ENCODE measurements around the gene TMC8. TPM values are rescaled to one million over a fixed set of nuclear protein-coding genes. Genes with fewer than 3 reads are reported as not detected.

TMC8 gene
- total RNA-seq, 4 donors from 2014 or later = 1.2 to 40.8 (median 9.8) TPM

GRCh38 chr17:78116411-78116810 lies 14.2 kb upstream of the TMC8 start:
- WGBS, 2 donors (ENCODE audit: low coverage in 1 of 2) = 93% methylated on average over 9 of the region's 9 CpGs; no CpG with 5 or more reads in 1 of the 2 donors
- Histone ChIP-seq H3K36me3 (no peaks in the 10 kb centered on the region), H3K4me3 (no peak overlapping the region), H3K27me3 (no peaks in the 10 kb centered on the region), H3K4me1 (peaks cover 0 to 14% (median 11%) of the 10 kb centered on the region in 4 donors), H3K9me3 (no peaks in the 10 kb centered on the region), H3K27ac (no peak overlapping the region)
- intact Hi-C loops (cut with DNase I; ENCODE audit: low total_unique reads) (loop anchor here (10.0 kb wide), 1 partner anchor 138 kb away; no protein-coding TSS in a partner anchor), in situ Hi-C loops (cut with MboI; ENCODE audit: low pct_ligation_motif_present in 1 of 4, low pct_unique_long_range_greater_than_20kb in 1 of 4, low sequenced_read_pairs in 3 of 4) (loop anchor here in 3 of 4 donors (10.0 kb wide), 2 partner anchors 58 to 128 kb away; no protein-coding TSS in a partner anchor)
- TF ChIP-seq POLR2A (IDR thresholded peaks at IDR 0.05) (no peak), POLR2AphosphoS5 (IDR thresholded peaks at IDR 0.05) (no peak), EP300 (IDR thresholded peaks at IDR 0.05; ENCODE audit: low read depth) (no peak), CTCF (IDR thresholded peaks at IDR 0.05) (no peak)
- no peak for DNase-seq

DNA sequence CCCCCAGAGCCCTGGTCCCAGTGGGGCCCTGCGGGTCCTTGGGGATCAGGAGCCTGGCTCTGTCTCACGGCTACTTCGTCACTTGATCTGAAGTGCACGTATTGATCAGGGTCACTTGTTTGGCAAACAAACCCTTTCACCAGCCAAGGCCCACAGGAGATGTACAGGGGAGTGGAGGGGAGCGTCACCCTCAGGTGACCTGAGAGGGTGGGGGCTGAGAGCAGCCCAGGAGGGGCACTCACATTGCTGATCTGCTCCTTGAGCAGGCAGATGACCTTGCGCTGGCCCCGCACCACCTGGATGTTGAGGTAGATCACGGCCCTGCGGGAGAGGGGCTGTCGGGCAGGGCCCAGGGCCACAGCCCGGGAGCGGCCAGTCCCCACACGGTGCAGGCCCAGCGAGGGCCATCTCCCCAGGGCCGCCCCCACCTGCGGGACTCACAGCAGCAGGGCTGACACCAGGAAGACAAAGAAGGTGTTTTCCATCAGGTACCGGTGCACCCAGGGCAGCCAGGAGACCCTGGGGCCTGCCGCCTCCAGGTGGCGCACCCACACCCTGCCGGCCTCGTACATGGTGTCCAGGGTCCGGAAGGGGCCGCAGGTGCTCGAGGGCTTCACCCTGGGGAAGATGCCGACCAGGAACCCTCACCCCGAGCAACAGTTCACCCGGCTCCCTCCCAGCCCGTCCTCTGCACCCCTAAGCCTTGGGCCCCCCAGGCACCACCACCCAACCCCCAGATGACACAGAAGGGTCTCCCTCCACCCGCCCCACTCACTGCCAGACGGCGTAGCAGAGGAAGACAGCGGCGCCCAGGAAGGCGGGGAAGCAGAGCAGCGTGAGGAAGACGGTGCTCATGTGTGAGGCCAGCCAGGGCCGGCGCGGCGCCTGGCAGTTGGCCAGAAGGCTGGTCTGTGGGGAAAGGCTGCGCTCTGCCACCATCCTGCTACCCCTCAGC lies 13.3 kb upstream of the TMC8 start:
- DNase-seq = peak; percentile 53
- no peaks in the 10 kb centered on the region for H3K27me3 ChIP-seq
- WGBS, 2 donors (ENCODE audit: low coverage in 1 of 2) = 56% methylated on average over 39 of the region's 41 CpGs; no CpG with 5 or more reads in 1 of the 2 donors
- H3K27ac ChIP-seq = no peak overlapping the region
- peak; percentile 30 to 64 (median 55) for TF ChIP-seq CTCF (IDR thresholded peaks at IDR 0.05)
- TF ChIP-seq POLR2A (IDR thresholded peaks at IDR 0.05) = no peak
- in situ Hi-C loops (cut with MboI; ENCODE audit: low pct_ligation_motif_present in 1 of 4, low pct_unique_long_range_greater_than_20kb in 1 of 4, low sequenced_read_pairs in 3 of 4) = loop anchor here in 3 of 4 donors (10.0 kb wide), 2 partner anchors 57 to 127 kb away; no protein-coding TSS in a partner anchor
- no peaks in the 10 kb centered on the region for H3K9me3 ChIP-seq
- no peak overlapping the region for H3K4me3 ChIP-seq
- peaks cover 0 to 14% (median 12%) of the 10 kb centered on the region in 4 donors for H3K4me1 ChIP-seq
- intact Hi-C loops (cut with DNase I; ENCODE audit: low total_unique reads) = loop anchor here (10.0 kb wide), 1 partner anchor 137 kb away; no protein-coding TSS in a partner anchor
- peaks cover 0 to 3% (median 0%) of the 10 kb centered on the region in 4 donors for H3K36me3 ChIP-seq

DNA sequence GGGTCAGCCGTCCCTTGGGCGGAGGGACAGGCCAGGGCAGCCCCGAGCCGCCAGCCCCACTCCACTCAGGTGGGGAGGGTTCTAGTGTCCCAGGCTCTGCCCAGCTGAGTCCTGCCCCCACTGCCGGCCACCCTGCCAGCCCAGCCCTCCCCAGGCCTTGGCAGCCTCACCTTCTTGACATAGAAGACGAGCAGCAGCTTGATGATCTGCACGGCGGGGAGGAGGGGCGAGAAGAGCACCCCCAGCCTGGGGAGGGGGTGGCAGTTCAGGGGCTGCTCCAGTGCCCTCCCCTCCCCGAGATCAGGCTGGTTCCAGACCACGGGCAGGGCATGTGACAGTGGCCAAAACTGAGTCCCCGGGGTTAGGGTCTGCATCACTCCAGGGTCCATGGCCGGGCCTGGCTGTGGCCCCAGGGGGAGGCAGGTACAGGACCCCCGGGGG lies 11.8 kb upstream of the TMC8 start:
- WGBS, 2 donors (ENCODE audit: low coverage in 1 of 2) = 90% methylated on average over 14 of the region's 14 CpGs; no CpG with 5 or more reads in 1 of the 2 donors
- Histone ChIP-seq H3K27ac (no peak overlapping the region), H3K27me3 (no peaks in the 10 kb centered on the region), H3K9me3 (no peaks in the 10 kb centered on the region), H3K4me1 (peaks cover 0 to 10% (median 8%) of the 10 kb centered on the region in 4 donors), H3K36me3 (peaks cover 0 to 3% (median 0%) of the 10 kb centered on the region in 4 donors), H3K4me3 (no peak overlapping the region)
- TF ChIP-seq POLR2AphosphoS5 (IDR thresholded peaks at IDR 0.05) (no peak), POLR2A (IDR thresholded peaks at IDR 0.05) (no peak), CTCF (IDR thresholded peaks at IDR 0.05) (no peak), EP300 (IDR thresholded peaks at IDR 0.05; ENCODE audit: low read depth) (no peak)
- intact Hi-C loops (cut with DNase I; ENCODE audit: low total_unique reads) (loop anchor here (10.0 kb wide), 1 partner anchor 136 kb away; no protein-coding TSS in a partner anchor), in situ Hi-C loops (cut with MboI; ENCODE audit: low pct_ligation_motif_present in 1 of 4, low pct_unique_long_range_greater_than_20kb in 1 of 4, low sequenced_read_pairs in 3 of 4) (loop anchor here in 3 of 4 donors (10.0 kb wide), 2 partner anchors 56 to 126 kb away; no protein-coding TSS in a partner anchor)
- no peak for DNase-seq

- in situ Hi-C loops (cut with MboI; ENCODE audit: low pct_ligation_motif_present in 1 of 4, low pct_unique_long_range_greater_than_20kb in 1 of 4, low sequenced_read_pairs in 3 of 4) = no loop called here
- Histone ChIP-seq H3K27me3 (no peaks in the 10 kb centered on the region), H3K4me3 (no peak overlapping the region), H3K4me1 (peaks cover 4 to 22% (median 11%) of the 10 kb centered on the region in 4 donors), H3K9me3 (no peaks in the 10 kb centered on the region), H3K36me3 (peaks cover 0 to 3% (median 0%) of the 10 kb centered on the region in 4 donors), H3K27ac (peak overlapping the region in 2 of 4 donors; percentile 25 to 34)
- TF ChIP-seq CTCF (IDR thresholded peaks at IDR 0.05) (no peak), EP300 (IDR thresholded peaks at IDR 0.05; ENCODE audit: low read depth) (no peak), POLR2AphosphoS5 (IDR thresholded peaks at IDR 0.05) (no peak), POLR2A (IDR thresholded peaks at IDR 0.05) (no peak)
- WGBS, 2 donors (ENCODE audit: low coverage in 1 of 2) = 96 to 100% methylated on average over 3 to 13 of the region's 13 CpGs
- intact Hi-C loops (cut with DNase I; ENCODE audit: low total_unique reads) = no loop called here
- DNase-seq = no peak
Measured at GRCh38 chr17:78120537-78120936, 10.0 kb upstream of the TMC8 start.

Data from transverse colon (tissue), 4 donors.